HEK293 (cell line): ENCODE measurements around the gene PANX1.

Experiments
- CTCF ChIA-PET: fragments of 350-600 bp; formaldehyde crosslinking; extraction: SDS; loops from one replicate; lab custom pipeline; 2021; ENCODE audit warnings: antibody characterized with exemption; lab: Yijun Ruan, JAX
- POLR2A ChIA-PET: fragments of 300-600 bp; formaldehyde crosslinking; extraction: SDS; loops from one replicate; lab custom pipeline; 2020; ENCODE audit warnings: antibody characterized with exemption, inconsistent platforms; lab: Yijun Ruan, JAX
- H3K27ac ChIP-seq: fragments of 200-500 bp; sonication (Bioruptor generic); 2 replicates; pipeline ENCODE4 v1.5.1; 2014; ENCODE audit warnings: low read depth, low read length, control low read depth, inconsistent platforms; ENCODE audit errors: extremely low read depth
- H3K36me3 ChIP-seq, 2 experiments: fragments of 200-500 bp in 1 of 2; sonication (Bioruptor generic) in 1 of 2; 1 replicate in 1 of 2; 2 replicates in 1 of 2; pipeline ENCODE4 v1.5.1; 2014 to 2017; ENCODE audit warnings: inconsistent platforms in 2 of 2, low read length in 2 of 2; ENCODE audit not compliant: control insufficient read depth in 2 of 2, insufficient read depth in 1 of 2
- H3K4me1 ChIP-seq: fragments of 200-500 bp; sonication (Bioruptor generic); 2 replicates; pipeline ENCODE4 v1.5.1; 2014; ENCODE audit warnings: mild to moderate bottlenecking, low read length, inconsistent platforms; ENCODE audit not compliant: control insufficient read depth, insufficient read depth
- H3K4me3 ChIP-seq: 2 replicates; pipeline ENCODE4 v1.5.1; 2011; ENCODE audit warnings: low read depth, mild to moderate bottlenecking, control low read depth, low read length, moderate library complexity
- H3K9me3 ChIP-seq: fragments of 200-500 bp; sonication (Bioruptor generic); 2 replicates; pipeline ENCODE4 v1.5.1; 2014; ENCODE audit warnings: low read depth, low read length, inconsistent platforms; ENCODE audit not compliant: control insufficient read depth, insufficient read depth
- HOXD13 ChIP-seq: sonication (generic); formaldehyde crosslinking; IDR thresholded peaks from 2 replicates; pipeline ENCODE4 v1.8.0; 2022; ENCODE audit warnings: missing genetic modification reagents, borderline replicate concordance
- KLF9 ChIP-seq: fragments of 450-650 bp; formaldehyde crosslinking; IDR thresholded peaks from 2 replicates; pipeline ENCODE4 v1.5.1; 2016; ENCODE audit warnings: missing biosample characterization, missing genetic modification characterization, low read depth
- OVOL3 ChIP-seq: fragments of 450-650 bp; formaldehyde crosslinking; IDR thresholded peaks from 2 replicates; pipeline ENCODE4 v1.5.1; 2016; ENCODE audit warnings: missing biosample characterization, missing genetic modification characterization
- ZBTB17 ChIP-seq: fragments of 450-650 bp; formaldehyde crosslinking; IDR thresholded peaks from 2 replicates; pipeline ENCODE4 v1.5.1; 2016; ENCODE audit warnings: missing biosample characterization, missing genetic modification characterization
- ZBTB20 ChIP-seq: fragments of 450-650 bp; formaldehyde crosslinking; IDR thresholded peaks from 2 replicates; pipeline ENCODE4 v1.5.1; 2016; ENCODE audit warnings: missing biosample characterization, missing genetic modification characterization
- ZFP69B ChIP-seq: fragments of 450-650 bp; formaldehyde crosslinking; IDR thresholded peaks from 2 replicates; pipeline ENCODE4 v1.5.1; 2016; ENCODE audit warnings: missing biosample characterization, missing genetic modification characterization
- ZNF16 ChIP-seq: fragments of 450-650 bp; formaldehyde crosslinking; IDR thresholded peaks from 2 replicates; pipeline ENCODE4 v1.5.1; 2016; ENCODE audit warnings: low read depth, missing biosample characterization, missing genetic modification characterization
- ZNF174 ChIP-seq: fragments of 450-650 bp; formaldehyde crosslinking; IDR thresholded peaks from 2 replicates; pipeline ENCODE4 v1.5.0; 2017; ENCODE audit warnings: missing biosample characterization, mild to moderate bottlenecking, missing genetic modification characterization
- ZNF19 ChIP-seq: fragments of 450-650 bp; formaldehyde crosslinking; IDR thresholded peaks from 2 replicates; pipeline ENCODE4; 2016; ENCODE audit warnings: missing biosample characterization, missing genetic modification characterization, low read depth
- ZNF274 ChIP-seq, 2 experiments: fragments of 200-500 bp in 1 of 2; fragments of 450-650 bp in 1 of 2; sonication (Bioruptor generic) in 1 of 2; formaldehyde crosslinking in 1 of 2; IDR thresholded peaks; 2 replicates each; pipeline versions ENCODE4 v1.5.1 to v1.6.1; 2014 to 2016; ENCODE audit warnings: borderline replicate concordance in 1 of 2, inconsistent platforms in 1 of 2, low read length in 1 of 2, missing biosample characterization in 1 of 2, missing genetic modification characterization in 1 of 2
- ZNF37A ChIP-seq: fragments of 450-650 bp; IDR thresholded peaks from 2 replicates; pipeline ENCODE4 v1.5.1; 2018; ENCODE audit warnings: missing biosample characterization, missing genetic modification characterization
- ZNF398 ChIP-seq: fragments of 450-650 bp; formaldehyde crosslinking; IDR thresholded peaks from 2 replicates; pipeline ENCODE4 v1.5.1; 2017; ENCODE audit warnings: missing biosample characterization, missing genetic modification characterization
- ZNF510 ChIP-seq: fragments of 450-650 bp; formaldehyde crosslinking; IDR thresholded peaks from 2 replicates; pipeline ENCODE4 v1.5.1; 2018; ENCODE audit warnings: mild to moderate bottlenecking, missing genetic modification characterization, missing biosample characterization; ENCODE audit not compliant: insufficient replicate concordance
- ZNF549 ChIP-seq: fragments of 450-650 bp; IDR thresholded peaks from 2 replicates; pipeline ENCODE4 v1.5.1; 2018; ENCODE audit warnings: missing biosample characterization, missing genetic modification characterization, mild to moderate bottlenecking, inconsistent platforms, moderate library complexity
- ZNF555 ChIP-seq: fragments of 450-650 bp; formaldehyde crosslinking; conservative IDR thresholded peaks from 2 replicates; pipeline ENCODE4 v1.5.1; 2017; ENCODE audit warnings: missing biosample characterization, mild to moderate bottlenecking, missing genetic modification characterization, inconsistent platforms
- ZNF664 ChIP-seq: fragments of 450-650 bp; formaldehyde crosslinking; IDR thresholded peaks from 2 replicates; pipeline ENCODE4 v1.5.1; 2016; ENCODE audit warnings: missing biosample characterization, missing genetic modification characterization
- ZNF704 ChIP-seq: fragments of 450-650 bp; formaldehyde crosslinking; IDR thresholded peaks from 2 replicates; pipeline ENCODE4 v1.5.1; 2016; ENCODE audit warnings: missing biosample characterization, missing genetic modification characterization
- ZSCAN16 ChIP-seq: fragments of 450-650 bp; formaldehyde crosslinking; IDR thresholded peaks from 2 replicates; pipeline ENCODE4 v1.5.1; 2016; ENCODE audit warnings: missing biosample characterization, missing genetic modification characterization
- TF ChIP-seq, protein P1 (sequence below): fragments of 450-650 bp; formaldehyde crosslinking; IDR thresholded peaks from 2 replicates; pipeline ENCODE4 v1.5.1; 2017; ENCODE audit warnings: missing biosample characterization, missing genetic modification characterization
- TF ChIP-seq, protein P2 (sequence below): fragments of 450-650 bp; formaldehyde crosslinking; IDR thresholded peaks from 2 replicates; pipeline ENCODE4 v1.5.1; 2016; ENCODE audit warnings: missing biosample characterization, missing genetic modification characterization
- TF ChIP-seq, protein P3 (sequence below): fragments of 450-650 bp; formaldehyde crosslinking; IDR thresholded peaks from 2 replicates; pipeline ENCODE4 v1.5.1; 2016; ENCODE audit warnings: missing biosample characterization, missing genetic modification characterization
- TF ChIP-seq, protein P4 (sequence below): fragments of 450-650 bp; formaldehyde crosslinking; IDR thresholded peaks from 2 replicates; pipeline ENCODE4 v1.5.1; 2016; ENCODE audit warnings: missing biosample characterization, missing genetic modification characterization, borderline replicate concordance

PANX1 gene

GRCh38 chr11:94127638-94128037, 1.0 kb upstream of the PANX1 start:
- Histone ChIP-seq H3K4me1 (peaks cover 5% of the 10 kb centered on the region; the same call in 1 of the 2 replicates), H3K4me3 (peak overlapping the region; percentile 82; the same call in 1 of the 2 replicates), H3K27ac (no peak overlapping the region), H3K9me3 (no peaks in the 10 kb centered on the region), H3K36me3 (no peaks in the 10 kb centered on the region)
- ChIA-PET CTCF (interaction anchor here (1.3 to 2.5 kb wide), 3 partner anchors 204 to 232 kb away, joined by 4 to 7 read pairs (median 6); no protein-coding TSS in a partner anchor), POLR2A (interaction anchor here (0.9 to 1.9 kb wide), 3 partner anchors 10 to 24 kb away, joined by 3 to 8 read pairs (median 5); no protein-coding TSS in a partner anchor)
- TF ChIP-seq ZNF555 (tag by site-specific recombination) (no peak), ZBTB20 (tag by site-specific recombination) (no peak), ZNF549 (tag by site-specific recombination) (no peak), ZNF174 (no peak), OVOL3 (no peak), ZNF16 (no peak), ZNF398 (tag by site-specific recombination) (no peak), ZSCAN16 (no peak), ZNF664 (tag by site-specific recombination) (no peak), ZNF37A (no peak), ZNF19 (tag by site-specific recombination) (no peak), ZFP69B (no peak)
- TF ChIP-seq, protein P1, sequence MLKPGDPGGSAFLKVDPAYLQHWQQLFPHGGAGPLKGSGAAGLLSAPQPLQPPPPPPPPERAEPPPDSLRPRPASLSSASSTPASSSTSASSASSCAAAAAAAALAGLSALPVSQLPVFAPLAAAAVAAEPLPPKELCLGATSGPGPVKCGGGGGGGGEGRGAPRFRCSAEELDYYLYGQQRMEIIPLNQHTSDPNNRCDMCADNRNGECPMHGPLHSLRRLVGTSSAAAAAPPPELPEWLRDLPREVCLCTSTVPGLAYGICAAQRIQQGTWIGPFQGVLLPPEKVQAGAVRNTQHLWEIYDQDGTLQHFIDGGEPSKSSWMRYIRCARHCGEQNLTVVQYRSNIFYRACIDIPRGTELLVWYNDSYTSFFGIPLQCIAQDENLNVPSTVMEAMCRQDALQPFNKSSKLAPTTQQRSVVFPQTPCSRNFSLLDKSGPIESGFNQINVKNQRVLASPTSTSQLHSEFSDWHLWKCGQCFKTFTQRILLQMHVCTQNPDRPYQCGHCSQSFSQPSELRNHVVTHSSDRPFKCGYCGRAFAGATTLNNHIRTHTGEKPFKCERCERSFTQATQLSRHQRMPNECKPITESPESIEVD (tag by site-specific recombination): no peak
- TF ChIP-seq, protein P2, sequence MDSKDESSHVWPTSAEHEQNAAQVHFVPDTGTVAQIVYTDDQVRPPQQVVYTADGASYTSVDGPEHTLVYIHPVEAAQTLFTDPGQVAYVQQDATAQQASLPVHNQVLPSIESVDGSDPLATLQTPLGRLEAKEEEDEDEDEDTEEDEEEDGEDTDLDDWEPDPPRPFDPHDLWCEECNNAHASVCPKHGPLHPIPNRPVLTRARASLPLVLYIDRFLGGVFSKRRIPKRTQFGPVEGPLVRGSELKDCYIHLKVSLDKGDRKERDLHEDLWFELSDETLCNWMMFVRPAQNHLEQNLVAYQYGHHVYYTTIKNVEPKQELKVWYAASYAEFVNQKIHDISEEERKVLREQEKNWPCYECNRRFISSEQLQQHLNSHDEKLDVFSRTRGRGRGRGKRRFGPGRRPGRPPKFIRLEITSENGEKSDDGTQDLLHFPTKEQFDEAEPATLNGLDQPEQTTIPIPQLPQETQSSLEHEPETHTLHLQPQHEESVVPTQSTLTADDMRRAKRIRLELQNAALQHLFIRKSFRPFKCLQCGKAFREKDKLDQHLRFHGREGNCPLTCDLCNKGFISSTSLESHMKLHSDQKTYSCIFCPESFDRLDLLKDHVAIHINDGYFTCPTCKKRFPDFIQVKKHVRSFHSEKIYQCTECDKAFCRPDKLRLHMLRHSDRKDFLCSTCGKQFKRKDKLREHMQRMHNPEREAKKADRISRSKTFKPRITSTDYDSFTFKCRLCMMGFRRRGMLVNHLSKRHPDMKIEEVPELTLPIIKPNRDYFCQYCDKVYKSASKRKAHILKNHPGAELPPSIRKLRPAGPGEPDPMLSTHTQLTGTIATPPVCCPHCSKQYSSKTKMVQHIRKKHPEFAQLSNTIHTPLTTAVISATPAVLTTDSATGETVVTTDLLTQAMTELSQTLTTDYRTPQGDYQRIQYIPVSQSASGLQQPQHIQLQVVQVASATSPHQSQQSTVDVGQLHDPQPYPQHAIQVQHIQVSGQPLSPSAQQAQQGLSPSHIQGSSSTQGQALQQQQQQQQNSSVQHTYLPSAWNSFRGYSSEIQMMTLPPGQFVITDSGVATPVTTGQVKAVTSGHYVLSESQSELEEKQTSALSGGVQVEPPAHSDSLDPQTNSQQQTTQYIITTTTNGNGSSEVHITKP: no peak

DNA sequence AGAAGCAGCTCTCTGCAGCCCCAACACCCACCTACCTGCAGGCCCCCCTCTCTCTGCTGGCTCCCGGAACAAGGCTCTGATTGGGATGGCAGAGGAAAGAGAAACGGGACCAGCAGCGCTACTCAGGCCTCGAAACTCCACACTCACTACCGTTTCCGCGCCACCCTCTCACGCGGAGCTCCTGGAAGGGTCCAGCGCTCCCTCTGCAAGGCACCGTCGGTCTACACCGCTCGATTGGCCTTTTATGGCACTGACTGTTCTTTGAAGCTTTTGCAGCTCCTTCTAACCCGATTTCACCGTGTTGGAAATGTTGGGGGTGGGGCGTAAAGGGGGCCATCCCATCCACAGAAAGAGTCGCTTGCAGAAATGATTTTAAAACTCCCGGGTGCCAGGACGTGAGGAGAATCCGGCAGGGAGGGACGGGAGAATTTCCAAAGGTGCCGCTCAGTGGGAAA, 323 bp upstream of the PANX1 start:
- Histone ChIP-seq H3K4me1 (peaks cover 5% of the 10 kb centered on the region; the same call in 1 of the 2 replicates), H3K36me3 (no peaks in the 10 kb centered on the region), H3K9me3 (no peaks in the 10 kb centered on the region), H3K4me3 (peak overlapping the region; percentile 82), H3K27ac (peak overlapping the region; percentile 62)
- ChIA-PET POLR2A (interaction anchor here (0.9 to 1.9 kb wide), 9 partner anchors 9 to 387 kb away, joined by 3 to 8 read pairs (median 4); partner anchors contain the start of genes C11orf54 and TAF1D), CTCF (interaction anchor here (0.7 to 2.5 kb wide), 4 partner anchors 56 to 740 kb away, joined by 4 to 8 read pairs (median 6); no protein-coding TSS in a partner anchor)
- TF ChIP-seq ZNF274 (IDR thresholded peaks at IDR 0.05; ENCODE audit: low read length) (no peak), ZNF274 (tag by site-specific recombination; IDR thresholded peaks at IDR 0.05; ENCODE audit: borderline replicate concordance) (no peak), ZNF510 (tag by site-specific recombination) (no peak), ZBTB17 (peak; percentile 59), KLF9 (tag by site-specific recombination) (no peak), ZNF704 (no peak), HOXD13 (CRISPR knock-in tag) (no peak)
- TF ChIP-seq, protein P3, sequence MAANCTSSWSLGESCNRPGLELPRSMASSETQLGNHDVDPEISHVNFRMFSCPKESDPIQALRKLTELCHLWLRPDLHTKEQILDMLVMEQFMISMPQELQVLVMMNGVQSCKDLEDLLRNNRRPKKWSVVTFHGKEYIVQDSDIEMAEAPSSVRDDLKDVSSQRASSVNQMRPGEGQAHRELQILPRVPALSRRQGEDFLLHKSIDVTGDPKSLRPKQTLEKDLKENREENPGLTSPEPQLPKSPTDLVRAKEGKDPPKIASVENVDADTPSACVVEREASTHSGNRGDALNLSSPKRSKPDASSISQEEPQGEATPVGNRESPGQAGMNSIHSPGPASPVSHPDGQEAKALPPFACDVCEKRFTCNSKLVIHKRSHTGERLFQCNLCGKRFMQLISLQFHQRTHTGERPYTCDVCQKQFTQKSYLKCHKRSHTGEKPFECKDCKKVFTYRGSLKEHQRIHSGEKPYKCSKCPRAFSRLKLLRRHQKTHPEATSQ (tag by site-specific recombination): no peak
- TF ChIP-seq, protein P4, sequence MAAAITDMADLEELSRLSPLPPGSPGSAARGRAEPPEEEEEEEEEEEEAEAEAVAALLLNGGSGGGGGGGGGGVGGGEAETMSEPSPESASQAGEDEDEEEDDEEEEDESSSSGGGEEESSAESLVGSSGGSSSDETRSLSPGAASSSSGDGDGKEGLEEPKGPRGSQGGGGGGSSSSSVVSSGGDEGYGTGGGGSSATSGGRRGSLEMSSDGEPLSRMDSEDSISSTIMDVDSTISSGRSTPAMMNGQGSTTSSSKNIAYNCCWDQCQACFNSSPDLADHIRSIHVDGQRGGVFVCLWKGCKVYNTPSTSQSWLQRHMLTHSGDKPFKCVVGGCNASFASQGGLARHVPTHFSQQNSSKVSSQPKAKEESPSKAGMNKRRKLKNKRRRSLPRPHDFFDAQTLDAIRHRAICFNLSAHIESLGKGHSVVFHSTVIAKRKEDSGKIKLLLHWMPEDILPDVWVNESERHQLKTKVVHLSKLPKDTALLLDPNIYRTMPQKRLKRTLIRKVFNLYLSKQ (tag by site-specific recombination): no peak
